ENCODE measurements around the gene CAMSAP2. TPM values are rescaled to one million over a fixed set of nuclear protein-coding genes. Genes with fewer than 3 reads are reported as not detected.

CAMSAP2 gene
- total and polyA plus RNA-seq, 10 of the 15 experiments (the other 5 are each of a cell fraction or from before 2014, with no cell fraction given) = 3.9 to 19.8 (median 8.0) TPM

- TF ChIP-seq IKZF1 (conservative IDR thresholded peaks at IDR 0.05) = peak; percentile 98
- TF ChIP-seq KLF5 (IDR thresholded peaks at IDR 0.05; ENCODE audit: partially characterized antibody) = peak; percentile 70
- TF ChIP-seq NKRF (conservative IDR thresholded peaks at IDR 0.05) = peak; percentile 46; the same call in 1 of the 2 replicates
- peak; percentile 70; the same call in 1 of the 2 replicates for TF ChIP-seq CHD2 (IDR thresholded peaks at IDR 0.05; ENCODE audit: borderline replicate concordance, low read depth, low read length)
- TF ChIP-seq ZBTB40 (IDR thresholded peaks at IDR 0.05; ENCODE audit: borderline replicate concordance) = peak; percentile 45; the same call in 1 of the 2 replicates
- no peak for TF ChIP-seq PBX3 (IDR thresholded peaks at IDR 0.05; ENCODE audit: insufficient replicate concordance, low read depth, low read length)
- peak; percentile 66 for TF ChIP-seq MEF2B (IDR thresholded peaks at IDR 0.05; ENCODE audit: partially characterized antibody, poor library complexity, severe bottlenecking)
- TF ChIP-seq ZBTB11 (CRISPR knock-in tag; IDR thresholded peaks at IDR 0.05) = no peak
- TF ChIP-seq CBFB (IDR thresholded peaks at IDR 0.05; ENCODE audit: low read depth) = peak; percentile 93
Observed at GRCh38 chr1:200888349-200888838, 149.7 kb downstream of the CAMSAP2 start (continued).

Measured in GM12878 (cell line).